GM19455 (cell line): ENCODE data around the gene IL16.
"Not testable (repeated sequence)": the region's sequence is repeated elsewhere in the genome, so short reads cannot be mapped to it uniquely, and the experiment has no call there.

Source experiments
- ATAC-seq: cut with Tn5 transposase; IDR thresholded peaks from one replicate; pipeline ENCODE4 v1.9.1; 2021; ENCODE audit not compliant: unreplicated experiment

IL16 gene

GRCh38 chr15:81331600-81331999 lies 134.9 kb downstream of the IL16 start:
- ATAC-seq = no peak

DNA sequence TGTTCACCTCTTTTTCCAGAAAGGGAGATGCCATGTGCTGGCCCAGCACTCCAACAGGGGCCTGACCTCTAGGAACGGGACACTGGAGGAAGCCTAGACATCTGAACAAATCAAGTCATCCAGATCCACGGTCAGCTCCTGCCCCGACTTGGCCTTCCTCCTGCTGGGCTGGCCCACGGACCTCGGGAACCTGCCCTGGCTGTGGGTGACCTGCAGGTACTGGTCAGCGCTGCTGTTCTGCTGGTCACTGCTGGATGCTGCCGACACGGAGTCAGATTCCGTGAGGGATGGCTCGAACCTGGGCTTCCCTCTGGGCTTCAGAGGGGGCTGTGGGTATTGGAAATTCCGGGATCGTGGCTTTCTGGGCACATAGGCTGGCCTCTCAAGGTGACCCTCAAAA lies 135.6 kb downstream of the IL16 start:
- no peak for ATAC-seq

- ATAC-seq = no peak
Measured at GRCh38 chr15:81333363-81333762, 136.7 kb downstream of the IL16 start.

- ATAC-seq = no peak
Measured at GRCh38 chr15:81334768-81335435, 138.2 kb downstream of the IL16 start.

DNA sequence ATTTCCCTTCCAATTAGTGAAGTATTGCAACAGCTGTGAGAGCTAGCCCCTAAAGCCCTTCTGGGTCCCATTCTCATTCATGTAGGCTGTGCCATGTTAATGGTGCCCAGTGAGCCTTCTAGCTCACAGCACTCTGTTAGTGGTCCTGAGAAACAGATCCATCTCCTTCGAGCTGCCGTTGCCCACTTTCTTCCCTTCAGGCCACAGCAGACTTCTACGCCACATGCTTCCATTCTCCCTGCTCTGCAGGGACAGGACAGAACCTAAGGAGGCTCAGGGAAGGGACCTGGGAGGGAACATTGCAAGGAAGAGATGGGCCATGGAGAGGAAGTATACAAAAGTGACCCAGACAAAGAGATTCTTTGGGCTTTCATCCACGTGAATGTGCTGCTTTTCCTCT lies 139.0 kb downstream of the IL16 start:
- no peak for ATAC-seq

DNA sequence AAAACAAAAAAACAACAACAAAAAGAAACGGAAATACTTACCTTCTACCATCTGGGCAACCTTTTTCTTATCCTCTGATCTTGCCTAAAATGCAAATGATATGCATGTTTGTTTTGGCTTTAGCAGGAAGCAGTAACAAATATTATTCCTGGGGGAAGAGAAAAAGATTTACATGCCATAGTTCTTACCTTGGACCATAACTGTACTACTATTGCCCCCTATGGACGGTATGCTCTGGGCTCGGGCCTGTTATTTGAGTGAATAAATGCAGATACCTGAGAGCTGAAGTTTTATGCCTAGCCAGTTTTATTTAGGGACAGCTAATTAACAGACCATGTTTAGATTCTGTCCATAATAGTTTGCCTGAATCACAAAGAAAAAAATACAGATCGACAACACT lies 139.9 kb downstream of the IL16 start:
- no peak for ATAC-seq

- ATAC-seq = no peak
Measured at GRCh38 chr15:81337241-81337640, 140.6 kb downstream of the IL16 start.

GRCh38 chr15:81337713-81338157 lies 141.1 kb downstream of the IL16 start:
- ATAC-seq = no peak

GRCh38 chr15:81338170-81339007 lies 141.7 kb downstream of the IL16 start:
- ATAC-seq = no peak

DNA sequence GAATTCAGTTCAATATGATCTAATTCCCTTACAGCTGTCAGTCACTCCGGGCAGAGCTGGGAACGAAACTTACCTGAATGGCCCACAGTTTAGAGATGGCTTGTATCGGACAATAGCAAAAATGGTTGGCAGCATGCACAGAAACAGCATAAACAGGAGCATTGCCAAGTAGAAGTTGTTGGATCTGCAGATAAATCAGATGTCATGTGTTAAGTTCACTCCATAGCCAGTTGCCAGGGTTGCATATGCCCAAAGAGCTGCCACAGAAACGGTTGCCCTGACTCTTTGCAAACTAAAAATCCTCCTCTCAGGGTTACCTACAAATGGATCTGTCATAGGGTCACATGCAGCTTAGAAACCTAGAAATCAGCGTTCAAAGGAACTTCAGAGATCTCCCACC lies 142.6 kb downstream of the IL16 start:
- ATAC-seq = no peak

DNA sequence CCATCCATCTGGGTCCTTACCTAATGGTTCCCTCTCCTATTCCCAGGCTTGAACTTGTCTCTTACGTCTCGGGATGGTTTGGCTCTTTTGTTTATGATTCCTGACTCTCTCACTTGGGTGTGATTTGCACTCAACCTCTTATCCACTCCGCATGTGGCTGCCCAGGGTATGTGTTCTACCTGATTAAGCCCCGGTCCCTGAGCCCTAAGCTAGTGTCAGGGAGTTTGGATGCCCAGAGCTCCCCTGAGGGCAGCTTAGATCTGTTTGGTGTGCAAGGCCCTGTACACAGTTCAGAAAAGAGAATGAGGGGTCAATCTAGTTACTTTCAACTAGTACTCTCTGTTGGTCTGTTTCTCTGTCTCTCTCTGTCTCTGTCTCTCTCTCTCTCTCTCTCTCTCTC lies 143.2 kb downstream of the IL16 start:
- no peak for ATAC-seq

DNA sequence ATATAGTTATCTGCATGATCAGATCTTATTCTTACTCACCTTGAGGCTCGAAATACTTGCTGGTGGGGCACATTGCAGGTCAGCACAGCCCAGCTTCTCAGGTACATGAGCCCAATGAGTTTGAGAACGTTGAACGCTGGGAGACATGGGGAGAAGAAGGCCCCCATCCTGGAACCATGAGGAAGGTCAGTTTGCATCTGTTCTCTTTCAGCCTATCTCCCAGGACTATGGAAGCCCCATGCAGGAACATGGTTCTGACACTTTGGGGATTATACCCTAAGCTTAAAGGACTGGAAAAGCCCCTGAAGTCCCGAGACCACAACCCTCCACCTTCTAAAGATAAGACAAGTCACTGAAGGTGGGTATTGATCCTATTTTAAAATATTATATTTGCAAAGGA lies 144.7 kb downstream of the IL16 start:
- ATAC-seq = no peak

DNA sequence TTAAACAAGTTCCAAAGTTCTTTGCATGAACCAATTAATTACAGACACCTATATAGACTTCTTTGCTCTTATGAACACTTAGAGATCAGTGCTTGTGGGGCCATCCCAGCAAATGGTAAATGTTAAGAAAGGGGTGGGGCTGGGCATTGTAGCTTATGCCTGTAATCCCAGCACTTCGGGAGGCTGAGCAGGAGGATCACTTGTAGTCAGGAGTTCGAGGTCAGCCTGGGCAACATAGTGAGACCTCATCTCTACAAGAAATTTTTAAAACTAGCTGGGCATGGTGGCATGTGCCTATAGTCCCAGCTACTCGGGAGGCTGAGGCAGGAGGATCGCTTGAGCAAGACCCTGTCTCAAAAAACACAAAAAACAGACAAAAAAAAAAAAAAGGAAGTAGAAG lies 146.7 kb downstream of the IL16 start:
- ATAC-seq = no peak

DNA sequence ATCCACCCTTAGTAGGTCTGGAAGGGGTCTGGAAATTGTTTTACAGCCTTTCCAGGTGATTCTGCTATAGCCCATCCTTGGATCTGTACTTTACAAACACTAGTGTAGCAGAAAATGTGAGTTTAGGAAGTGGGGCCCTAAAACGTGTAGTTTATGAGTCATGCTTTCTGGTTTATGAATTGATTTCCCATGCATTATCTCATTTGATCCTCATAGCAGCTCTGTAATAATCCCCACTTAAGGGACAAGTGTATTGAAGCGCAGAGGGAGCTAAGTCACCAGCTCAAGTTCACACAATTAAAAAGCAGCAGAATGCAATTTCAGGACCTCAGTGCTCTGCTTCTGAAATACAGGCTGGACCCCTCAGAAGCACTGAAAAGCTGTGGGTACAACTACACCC lies 149.9 kb downstream of the IL16 start:
- ATAC-seq = no peak

- ATAC-seq = no peak
Measured at GRCh38 chr15:81347910-81348309, 151.2 kb downstream of the IL16 start.

DNA sequence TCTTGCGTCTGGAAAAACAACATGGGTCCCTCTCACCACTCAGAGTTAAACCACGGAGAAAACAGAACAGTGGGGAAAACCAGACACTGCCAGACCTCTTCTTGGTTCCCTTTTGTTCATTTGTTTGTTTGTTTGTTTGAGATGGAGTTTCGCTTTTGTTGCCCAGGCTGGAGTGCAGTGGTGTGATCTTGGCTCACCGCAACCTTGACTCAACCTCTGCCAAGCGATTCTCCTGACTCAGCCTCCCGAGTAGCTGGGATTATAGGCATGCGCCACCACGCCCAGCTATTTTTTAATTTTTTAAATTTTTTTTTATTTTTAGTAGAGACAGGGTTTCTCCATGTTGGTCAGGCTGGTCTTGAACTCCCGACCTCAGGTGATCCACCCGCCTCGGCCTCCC lies 152.0 kb downstream of the IL16 start:
- not testable (repeated sequence) for ATAC-seq

- no peak for ATAC-seq
Measured at GRCh38 chr15:81349271-81349670, 152.6 kb downstream of the IL16 start.

GRCh38 chr15:81351651-81352050 lies 155.0 kb downstream of the IL16 start:
- ATAC-seq = no peak

DNA sequence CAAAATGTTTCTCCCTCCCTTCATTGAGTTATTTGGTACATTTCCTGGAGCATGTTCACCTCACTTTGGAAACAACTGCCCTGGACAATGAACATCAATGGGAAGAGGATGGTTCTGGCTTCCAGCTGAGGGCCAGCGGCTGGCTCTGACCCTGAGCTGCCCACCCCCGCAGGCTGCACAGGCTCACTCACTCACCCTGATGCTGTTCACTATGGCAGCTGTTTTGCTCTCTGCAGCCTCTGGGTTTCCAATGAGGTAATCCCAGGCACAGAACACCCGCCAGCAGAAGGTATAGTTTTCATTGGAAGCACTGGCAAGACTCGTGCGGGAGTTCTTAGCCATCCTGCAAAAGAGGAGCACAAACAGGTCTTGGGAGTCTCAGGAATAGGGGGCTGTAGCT lies 159.6 kb downstream of the IL16 start:
- no peak for ATAC-seq

- ATAC-seq = no peak
Measured at GRCh38 chr15:81357180-81357686, 160.6 kb downstream of the IL16 start.

- no peak for ATAC-seq
Measured at GRCh38 chr15:81358248-81358647, 161.6 kb downstream of the IL16 start.

GRCh38 chr15:81360491-81360890 lies 163.8 kb downstream of the IL16 start:
- no peak for ATAC-seq
